ENCODE data around the gene BARD1. TPM values are rescaled to one million over a fixed set of nuclear protein-coding genes. Genes with fewer than 3 reads are reported as not detected.

BARD1 gene
- total and polyA plus RNA-seq, 2 of the 13 experiments (the other 11 are each of a cell fraction or from before 2014, with no cell fraction given) = 5.3 to 30.4 TPM

DNA sequence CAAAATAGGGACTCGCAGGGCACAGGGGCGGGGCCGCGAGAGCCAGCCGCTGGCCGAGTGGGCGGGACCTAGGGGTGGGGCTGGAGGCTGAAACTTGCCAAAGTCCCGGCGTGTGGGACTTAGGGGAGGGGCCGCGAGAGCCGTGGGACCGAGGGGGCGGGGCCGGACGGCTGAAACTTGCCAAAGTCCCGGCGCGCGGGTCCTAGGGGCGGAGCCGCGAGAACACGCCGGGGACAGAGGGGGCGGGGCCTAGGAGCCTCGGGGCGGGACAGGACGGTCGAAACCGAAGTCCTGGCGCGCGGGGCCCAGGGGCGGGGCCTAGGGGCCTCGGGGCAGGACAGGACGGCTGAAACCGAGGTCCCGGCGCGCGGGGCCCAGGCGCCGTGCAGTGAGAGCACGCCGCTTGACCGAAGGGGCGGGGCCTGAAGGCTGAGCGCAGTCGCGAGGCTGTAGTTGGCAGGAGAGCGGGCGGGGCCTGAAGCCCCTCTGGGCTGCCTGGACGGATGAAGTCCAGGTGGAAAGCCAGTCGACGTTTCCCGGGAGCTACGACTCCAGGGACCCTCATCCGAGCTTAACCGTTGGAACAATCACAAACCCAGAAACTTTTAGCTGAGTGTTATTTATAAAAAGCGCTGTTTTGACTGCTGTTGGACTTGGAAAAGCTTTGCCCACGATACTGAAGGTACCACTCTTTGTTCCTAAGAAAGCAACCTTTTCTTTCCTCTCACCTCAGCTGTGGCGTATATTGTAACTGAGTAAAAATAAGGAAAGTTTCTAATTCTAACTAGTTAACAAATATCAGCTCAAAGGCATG, 475 bp upstream of the BARD1 start (continued):
- TF ChIP-seq, protein P1, sequence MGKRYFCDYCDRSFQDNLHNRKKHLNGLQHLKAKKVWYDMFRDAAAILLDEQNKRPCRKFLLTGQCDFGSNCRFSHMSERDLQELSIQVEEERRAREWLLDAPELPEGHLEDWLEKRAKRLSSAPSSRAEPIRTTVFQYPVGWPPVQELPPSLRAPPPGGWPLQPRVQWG (CRISPR knock-in tag; IDR thresholded peaks at IDR 0.05; ENCODE audit: borderline replicate concordance, low read depth) = no peak
- no peak; the same call in 1 of the 2 replicates for TF ChIP-seq ZNF292 (CRISPR knock-in tag; IDR thresholded peaks at IDR 0.05; ENCODE audit: borderline replicate concordance, low read depth)
- no peak for TF ChIP-seq ZNF652 (CRISPR knock-in tag; IDR thresholded peaks at IDR 0.05; ENCODE audit: borderline replicate concordance, low read depth)
- TF ChIP-seq, protein P2, sequence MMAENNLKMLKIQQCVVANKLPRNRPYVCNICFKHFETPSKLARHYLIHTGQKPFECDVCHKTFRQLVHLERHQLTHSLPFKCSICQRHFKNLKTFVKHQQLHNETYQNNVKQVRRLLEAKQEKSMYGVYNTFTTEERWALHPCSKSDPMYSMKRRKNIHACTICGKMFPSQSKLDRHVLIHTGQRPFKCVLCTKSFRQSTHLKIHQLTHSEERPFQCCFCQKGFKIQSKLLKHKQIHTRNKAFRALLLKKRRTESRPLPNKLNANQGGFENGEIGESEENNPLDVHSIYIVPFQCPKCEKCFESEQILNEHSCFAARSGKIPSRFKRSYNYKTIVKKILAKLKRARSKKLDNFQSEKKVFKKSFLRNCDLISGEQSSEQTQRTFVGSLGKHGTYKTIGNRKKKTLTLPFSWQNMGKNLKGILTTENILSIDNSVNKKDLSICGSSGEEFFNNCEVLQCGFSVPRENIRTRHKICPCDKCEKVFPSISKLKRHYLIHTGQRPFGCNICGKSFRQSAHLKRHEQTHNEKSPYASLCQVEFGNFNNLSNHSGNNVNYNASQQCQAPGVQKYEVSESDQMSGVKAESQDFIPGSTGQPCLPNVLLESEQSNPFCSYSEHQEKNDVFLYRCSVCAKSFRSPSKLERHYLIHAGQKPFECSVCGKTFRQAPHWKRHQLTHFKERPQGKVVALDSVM (CRISPR knock-in tag; IDR thresholded peaks at IDR 0.05) = 0 out of 2 replicates have a peak, but pooled peaks have one; percentile 32
- no peak for TF ChIP-seq FOXO4 (CRISPR knock-in tag; conservative IDR thresholded peaks at IDR 0.05)
- TF ChIP-seq ZMYM3 (CRISPR knock-in tag; IDR thresholded peaks at IDR 0.05) = no peak
- no peak for TF ChIP-seq ZNF101 (CRISPR knock-in tag; IDR thresholded peaks at IDR 0.05; ENCODE audit: borderline replicate concordance, low read depth)
- TF ChIP-seq FOXK2 (IDR thresholded peaks at IDR 0.05) = no peak
- no peak for TF ChIP-seq ONECUT2 (CRISPR knock-in tag; IDR thresholded peaks at IDR 0.05)
- TF ChIP-seq BATF2 (CRISPR knock-in tag; IDR thresholded peaks at IDR 0.05) = no peak
- TF ChIP-seq HNRNPUL1 (IDR thresholded peaks at IDR 0.05; ENCODE audit: low read depth, low read length) = no peak
- TF ChIP-seq GATAD2A (CRISPR knock-in tag; IDR thresholded peaks at IDR 0.05) = peak; percentile 46; the same call in 1 of the 2 replicates
- no peak for TF ChIP-seq RBAK (CRISPR knock-in tag; IDR thresholded peaks at IDR 0.05)
- TF ChIP-seq ZNF333 (CRISPR knock-in tag; IDR thresholded peaks at IDR 0.05; ENCODE audit: borderline replicate concordance) = peak; percentile 79
- no peak for TF ChIP-seq IRF1 (CRISPR knock-in tag; IDR thresholded peaks at IDR 0.05; ENCODE audit: low read depth)
- TF ChIP-seq ISL2 (CRISPR knock-in tag; IDR thresholded peaks at IDR 0.05) = peak; percentile 72
- TF ChIP-seq ZSCAN30 (CRISPR knock-in tag; IDR thresholded peaks at IDR 0.05) = 0 out of 2 replicates have a peak, but pooled peaks have one; percentile 24
- TF ChIP-seq JARID2 (CRISPR knock-in tag; IDR thresholded peaks at IDR 0.05; ENCODE audit: insufficient replicate concordance) = no peak
- no peak for TF ChIP-seq ATRX (CRISPR knock-in tag; IDR thresholded peaks at IDR 0.05; ENCODE audit: borderline replicate concordance)
- TF ChIP-seq, protein P3, sequence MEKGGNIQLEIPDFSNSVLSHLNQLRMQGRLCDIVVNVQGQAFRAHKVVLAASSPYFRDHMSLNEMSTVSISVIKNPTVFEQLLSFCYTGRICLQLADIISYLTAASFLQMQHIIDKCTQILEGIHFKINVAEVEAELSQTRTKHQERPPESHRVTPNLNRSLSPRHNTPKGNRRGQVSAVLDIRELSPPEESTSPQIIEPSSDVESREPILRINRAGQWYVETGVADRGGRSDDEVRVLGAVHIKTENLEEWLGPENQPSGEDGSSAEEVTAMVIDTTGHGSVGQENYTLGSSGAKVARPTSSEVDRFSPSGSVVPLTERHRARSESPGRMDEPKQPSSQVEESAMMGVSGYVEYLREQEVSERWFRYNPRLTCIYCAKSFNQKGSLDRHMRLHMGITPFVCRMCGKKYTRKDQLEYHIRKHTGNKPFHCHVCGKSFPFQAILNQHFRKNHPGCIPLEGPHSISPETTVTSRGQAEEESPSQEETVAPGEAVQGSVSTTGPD (CRISPR knock-in tag; IDR thresholded peaks at IDR 0.05) = 0 out of 2 replicates have a peak, but pooled peaks have one; percentile 47
- no peak for TF ChIP-seq SMARCC2 (IDR thresholded peaks at IDR 0.05)
- TF ChIP-seq ZNF790 (CRISPR knock-in tag; IDR thresholded peaks at IDR 0.05; ENCODE audit: borderline replicate concordance) = no peak
- peak; percentile 91; the same call in 1 of the 2 replicates for TF ChIP-seq ZNF256 (CRISPR knock-in tag; conservative IDR thresholded peaks at IDR 0.05)
